ENCODE data around the gene GCAT. TPM values are rescaled to one million over a fixed set of nuclear protein-coding genes. Genes with fewer than 3 reads are reported as not detected.

Gene GCAT
- total and polyA plus RNA-seq, 2 of the 13 experiments (the other 11 are each of a cell fraction or from before 2014, with no cell fraction given), result 28.0 to 50.3 TPM

DNA sequence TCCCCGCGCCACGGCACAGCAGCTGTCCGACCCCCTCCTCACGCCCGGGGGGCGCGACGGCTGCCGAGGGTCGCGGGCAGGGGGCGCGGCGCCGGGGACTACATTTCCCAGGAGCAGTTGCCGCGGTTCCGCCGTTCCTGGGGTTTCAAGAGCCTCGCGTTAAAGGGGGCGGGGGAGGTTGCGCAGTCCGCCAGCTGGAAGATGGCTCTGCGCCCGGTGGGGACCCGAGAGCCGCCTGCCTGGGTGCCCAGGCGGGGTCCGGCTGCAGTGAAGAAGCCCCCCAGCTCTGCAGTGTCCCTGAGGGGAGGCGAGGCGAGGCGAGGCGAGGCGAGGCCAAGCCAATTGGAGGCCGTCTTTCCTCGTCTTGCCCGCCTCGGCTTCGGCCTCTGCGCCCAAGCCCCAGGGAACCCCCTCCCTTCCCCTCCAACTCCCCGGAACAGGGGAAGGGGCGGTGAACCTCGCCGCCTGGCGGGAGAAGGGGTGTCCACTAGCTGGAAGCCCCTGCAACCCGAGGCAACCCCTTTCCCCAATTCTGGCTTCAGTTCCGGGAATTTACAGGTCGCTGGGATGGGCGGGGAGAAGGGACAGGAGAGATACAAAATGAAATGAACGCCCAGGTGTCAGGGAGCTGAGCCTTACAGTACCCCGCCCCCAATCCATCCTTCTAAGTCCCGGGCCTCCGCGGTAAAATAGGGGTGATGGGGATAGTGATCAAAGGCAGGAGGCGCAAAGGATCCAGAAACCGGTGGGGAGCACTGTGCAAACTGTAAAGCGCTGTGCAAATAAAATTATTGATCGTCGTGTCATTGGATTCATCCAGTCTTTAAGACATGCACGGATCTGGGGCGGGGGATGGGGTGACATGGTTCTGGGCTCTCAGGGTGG is 5.2 kb upstream of the GCAT start (continued):
- TF ChIP-seq, protein P1, sequence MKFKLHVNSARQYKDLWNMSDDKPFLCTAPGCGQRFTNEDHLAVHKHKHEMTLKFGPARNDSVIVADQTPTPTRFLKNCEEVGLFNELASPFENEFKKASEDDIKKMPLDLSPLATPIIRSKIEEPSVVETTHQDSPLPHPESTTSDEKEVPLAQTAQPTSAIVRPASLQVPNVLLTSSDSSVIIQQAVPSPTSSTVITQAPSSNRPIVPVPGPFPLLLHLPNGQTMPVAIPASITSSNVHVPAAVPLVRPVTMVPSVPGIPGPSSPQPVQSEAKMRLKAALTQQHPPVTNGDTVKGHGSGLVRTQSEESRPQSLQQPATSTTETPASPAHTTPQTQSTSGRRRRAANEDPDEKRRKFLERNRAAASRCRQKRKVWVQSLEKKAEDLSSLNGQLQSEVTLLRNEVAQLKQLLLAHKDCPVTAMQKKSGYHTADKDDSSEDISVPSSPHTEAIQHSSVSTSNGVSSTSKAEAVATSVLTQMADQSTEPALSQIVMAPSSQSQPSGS (CRISPR knock-in tag; IDR thresholded peaks at IDR 0.05), result peak; percentile 52; the same call in 1 of the 2 replicates
- TF ChIP-seq THAP11 (CRISPR knock-in tag; IDR thresholded peaks at IDR 0.05) (peak; percentile 97), POLR2AphosphoS2 (IDR thresholded peaks at IDR 0.05; ENCODE audit: low read depth, low read length) (no peak), ZNF709 (CRISPR knock-in tag; IDR thresholded peaks at IDR 0.05) (no peak), ISX (CRISPR knock-in tag; conservative IDR thresholded peaks at IDR 0.05) (no peak), ZFP90 (CRISPR knock-in tag; IDR thresholded peaks at IDR 0.05; ENCODE audit: borderline replicate concordance) (peak; percentile 28), KLF16 (CRISPR knock-in tag; IDR thresholded peaks at IDR 0.05) (peak in 1 of 2 experiments; percentile 39; a peak in 1 of 4 replicates), ZNF615 (CRISPR knock-in tag; IDR thresholded peaks at IDR 0.05; ENCODE audit: borderline replicate concordance) (no peak), IKZF4 (CRISPR knock-in tag; IDR thresholded peaks at IDR 0.05; ENCODE audit: borderline replicate concordance, low read depth, not compliant biosample characterization) (peak; percentile 8), THYN1 (CRISPR knock-in tag; IDR thresholded peaks at IDR 0.05; ENCODE audit: borderline replicate concordance, low read depth) (no peak), KAT2B (IDR thresholded peaks at IDR 0.05; ENCODE audit: borderline replicate concordance, low read depth, low read length) (peak; percentile 49; the same call in 1 of the 2 replicates), ZBTB7B (CRISPR knock-in tag; IDR thresholded peaks at IDR 0.05) (no peak), TCF12 (IDR thresholded peaks at IDR 0.05) (no peak), TCF12 (CRISPR knock-in tag; IDR thresholded peaks at IDR 0.05) (no peak)
- TF ChIP-seq, protein P2, sequence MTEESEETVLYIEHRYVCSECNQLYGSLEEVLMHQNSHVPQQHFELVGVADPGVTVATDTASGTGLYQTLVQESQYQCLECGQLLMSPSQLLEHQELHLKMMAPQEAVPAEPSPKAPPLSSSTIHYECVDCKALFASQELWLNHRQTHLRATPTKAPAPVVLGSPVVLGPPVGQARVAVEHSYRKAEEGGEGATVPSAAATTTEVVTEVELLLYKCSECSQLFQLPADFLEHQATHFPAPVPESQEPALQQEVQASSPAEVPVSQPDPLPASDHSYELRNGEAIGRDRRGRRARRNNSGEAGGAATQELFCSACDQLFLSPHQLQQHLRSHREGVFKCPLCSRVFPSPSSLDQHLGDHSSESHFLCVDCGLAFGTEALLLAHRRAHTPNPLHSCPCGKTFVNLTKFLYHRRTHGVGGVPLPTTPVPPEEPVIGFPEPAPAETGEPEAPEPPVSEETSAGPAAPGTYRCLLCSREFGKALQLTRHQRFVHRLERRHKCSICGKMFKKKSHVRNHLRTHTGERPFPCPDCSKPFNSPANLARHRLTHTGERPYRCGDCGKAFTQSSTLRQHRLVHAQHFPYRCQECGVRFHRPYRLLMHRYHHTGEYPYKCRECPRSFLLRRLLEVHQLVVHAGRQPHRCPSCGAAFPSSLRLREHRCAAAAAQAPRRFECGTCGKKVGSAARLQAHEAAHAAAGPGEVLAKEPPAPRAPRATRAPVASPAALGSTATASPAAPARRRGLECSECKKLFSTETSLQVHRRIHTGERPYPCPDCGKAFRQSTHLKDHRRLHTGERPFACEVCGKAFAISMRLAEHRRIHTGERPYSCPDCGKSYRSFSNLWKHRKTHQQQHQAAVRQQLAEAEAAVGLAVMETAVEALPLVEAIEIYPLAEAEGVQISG (CRISPR knock-in tag; IDR thresholded peaks at IDR 0.05), result peak; percentile 74
- TF ChIP-seq, protein P3, sequence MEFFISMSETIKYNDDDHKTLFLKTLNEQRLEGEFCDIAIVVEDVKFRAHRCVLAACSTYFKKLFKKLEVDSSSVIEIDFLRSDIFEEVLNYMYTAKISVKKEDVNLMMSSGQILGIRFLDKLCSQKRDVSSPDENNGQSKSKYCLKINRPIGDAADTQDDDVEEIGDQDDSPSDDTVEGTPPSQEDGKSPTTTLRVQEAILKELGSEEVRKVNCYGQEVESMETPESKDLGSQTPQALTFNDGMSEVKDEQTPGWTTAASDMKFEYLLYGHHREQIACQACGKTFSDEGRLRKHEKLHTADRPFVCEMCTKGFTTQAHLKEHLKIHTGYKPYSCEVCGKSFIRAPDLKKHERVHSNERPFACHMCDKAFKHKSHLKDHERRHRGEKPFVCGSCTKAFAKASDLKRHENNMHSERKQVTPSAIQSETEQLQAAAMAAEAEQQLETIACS (CRISPR knock-in tag; IDR thresholded peaks at IDR 0.05), result no peak
- TF ChIP-seq, protein P4, sequence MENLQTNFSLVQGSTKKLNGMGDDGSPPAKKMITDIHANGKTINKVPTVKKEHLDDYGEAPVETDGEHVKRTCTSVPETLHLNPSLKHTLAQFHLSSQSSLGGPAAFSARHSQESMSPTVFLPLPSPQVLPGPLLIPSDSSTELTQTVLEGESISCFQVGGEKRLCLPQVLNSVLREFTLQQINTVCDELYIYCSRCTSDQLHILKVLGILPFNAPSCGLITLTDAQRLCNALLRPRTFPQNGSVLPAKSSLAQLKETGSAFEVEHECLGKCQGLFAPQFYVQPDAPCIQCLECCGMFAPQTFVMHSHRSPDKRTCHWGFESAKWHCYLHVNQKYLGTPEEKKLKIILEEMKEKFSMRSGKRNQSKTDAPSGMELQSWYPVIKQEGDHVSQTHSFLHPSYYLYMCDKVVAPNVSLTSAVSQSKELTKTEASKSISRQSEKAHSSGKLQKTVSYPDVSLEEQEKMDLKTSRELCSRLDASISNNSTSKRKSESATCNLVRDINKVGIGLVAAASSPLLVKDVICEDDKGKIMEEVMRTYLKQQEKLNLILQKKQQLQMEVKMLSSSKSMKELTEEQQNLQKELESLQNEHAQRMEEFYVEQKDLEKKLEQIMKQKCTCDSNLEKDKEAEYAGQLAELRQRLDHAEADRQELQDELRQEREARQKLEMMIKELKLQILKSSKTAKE (CRISPR knock-in tag; IDR thresholded peaks at IDR 0.05; ENCODE audit: borderline replicate concordance), result peak; percentile 60; the same call in 1 of the 2 replicates
- TF ChIP-seq, protein P5, sequence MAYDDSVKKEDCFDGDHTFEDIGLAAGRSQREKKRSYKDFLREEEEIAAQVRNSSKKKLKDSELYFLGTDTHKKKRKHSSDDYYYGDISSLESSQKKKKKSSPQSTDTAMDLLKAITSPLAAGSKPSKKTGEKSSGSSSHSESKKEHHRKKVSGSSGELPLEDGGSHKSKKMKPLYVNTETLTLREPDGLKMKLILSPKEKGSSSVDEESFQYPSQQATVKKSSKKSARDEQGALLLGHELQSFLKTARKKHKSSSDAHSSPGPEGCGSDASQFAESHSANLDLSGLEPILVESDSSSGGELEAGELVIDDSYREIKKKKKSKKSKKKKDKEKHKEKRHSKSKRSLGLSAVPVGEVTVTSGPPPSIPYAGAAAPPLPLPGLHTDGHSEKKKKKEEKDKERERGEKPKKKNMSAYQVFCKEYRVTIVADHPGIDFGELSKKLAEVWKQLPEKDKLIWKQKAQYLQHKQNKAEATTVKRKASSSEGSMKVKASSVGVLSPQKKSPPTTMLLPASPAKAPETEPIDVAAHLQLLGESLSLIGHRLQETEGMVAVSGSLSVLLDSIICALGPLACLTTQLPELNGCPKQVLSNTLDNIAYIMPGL (CRISPR knock-in tag; IDR thresholded peaks at IDR 0.05; ENCODE audit: borderline replicate concordance in 1 of 2, low read depth in 1 of 2), result peak; percentile 37 to 51; a peak in 3 of 4 replicates
